ENCODE results near the gene STX1B. TPM values are rescaled to one million over a fixed set of nuclear protein-coding genes. Genes with fewer than 3 reads are reported as not detected.
"Not testable (repeated sequence)": the region's sequence is repeated elsewhere in the genome, so short reads cannot be mapped to it uniquely, and the experiment has no call there.

STX1B gene
- total RNA-seq, 3 donors from 2014 or later, result 1.6 to 2.6 (median 2.6) TPM

GRCh38 chr16:31023627-31024226 is 13.3 kb upstream of the STX1B start:
- intact Hi-C loops (cut with DNase I; ENCODE audit: low total_unique reads), result no loop called here
- Histone ChIP-seq H3K36me3 (no peaks in the 10 kb centered on the region), H3K27me3 (no peaks in the 10 kb centered on the region), H3K4me1 (no peaks in the 10 kb centered on the region), H3K9me3 (no peaks in the 10 kb centered on the region), H3K27ac (no peak overlapping the region), H3K4me3 (no peak overlapping the region)
- DNase-seq (ENCODE audit: low spot score in 2 of 2), result no peak
- TF ChIP-seq POLR2AphosphoS5 (IDR thresholded peaks at IDR 0.05) (no peak), POLR2A (IDR thresholded peaks at IDR 0.05) (no peak), CTCF (IDR thresholded peaks at IDR 0.05) (no peak)

DNA sequence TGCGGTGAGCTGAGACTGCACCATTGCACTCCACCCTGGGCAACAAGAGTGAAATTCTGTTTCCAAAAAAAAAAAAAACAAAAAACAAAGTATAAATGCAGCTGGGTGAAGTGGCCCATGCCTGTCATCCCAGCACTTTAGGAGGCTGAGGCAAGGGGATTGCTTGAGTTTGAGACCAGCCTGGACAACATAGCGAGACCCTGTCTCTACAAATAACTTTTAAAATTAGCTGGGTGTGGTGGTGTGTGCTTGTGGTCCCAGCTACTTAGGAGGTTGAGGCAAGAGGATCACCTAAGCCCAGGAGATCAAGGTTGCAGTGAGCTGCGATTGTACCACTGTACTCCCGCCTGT is 12.8 kb upstream of the STX1B start:
- Histone ChIP-seq H3K4me1 (no peaks in the 10 kb centered on the region), H3K4me3 (no peak overlapping the region), H3K36me3 (no peaks in the 10 kb centered on the region), H3K27me3 (no peaks in the 10 kb centered on the region), H3K27ac (no peak overlapping the region), H3K9me3 (no peaks in the 10 kb centered on the region)
- TF ChIP-seq POLR2A (IDR thresholded peaks at IDR 0.05) (no peak), CTCF (IDR thresholded peaks at IDR 0.05) (no peak), POLR2AphosphoS5 (IDR thresholded peaks at IDR 0.05) (no peak)
- DNase-seq (ENCODE audit: low spot score in 2 of 2), result no peak
- intact Hi-C loops (cut with DNase I; ENCODE audit: low total_unique reads), result no loop called here

GRCh38 chr16:31022544-31023251 is 12.3 kb upstream of the STX1B start:
- Histone ChIP-seq H3K9me3 (no peaks in the 10 kb centered on the region), H3K36me3 (no peaks in the 10 kb centered on the region), H3K4me3 (no peak overlapping the region), H3K4me1 (no peaks in the 10 kb centered on the region), H3K27ac (no peak overlapping the region), H3K27me3 (no peaks in the 10 kb centered on the region)
- no peak for DNase-seq (ENCODE audit: low spot score in 2 of 2)
- intact Hi-C loops (cut with DNase I; ENCODE audit: low total_unique reads), result no loop called here
- TF ChIP-seq POLR2AphosphoS5 (IDR thresholded peaks at IDR 0.05) (no peak), CTCF (IDR thresholded peaks at IDR 0.05) (no peak), POLR2A (IDR thresholded peaks at IDR 0.05) (no peak)

DNA sequence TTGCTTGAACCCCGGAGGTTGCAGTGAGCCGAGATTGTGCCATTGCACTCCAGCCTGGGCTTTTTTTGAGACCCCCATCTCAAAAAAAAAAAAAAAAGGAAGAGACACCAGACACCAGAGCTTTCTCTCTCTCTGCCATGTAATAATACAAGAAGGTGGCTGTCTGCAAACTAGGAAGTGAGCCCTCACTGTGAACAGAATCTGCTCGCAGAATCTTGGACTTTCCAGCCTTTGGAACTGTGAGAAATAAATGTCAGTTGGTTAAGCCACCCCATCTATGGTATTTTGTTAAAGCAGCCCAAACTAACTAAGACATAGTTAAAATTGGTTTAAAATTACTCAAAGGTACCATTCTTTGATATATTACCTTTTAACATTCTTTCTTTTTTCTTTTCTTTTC is 10.1 kb upstream of the STX1B start:
- H3K36me3 ChIP-seq, result no peaks in the 10 kb centered on the region
- H3K4me1 ChIP-seq, result no peaks in the 10 kb centered on the region
- TF ChIP-seq POLR2AphosphoS5 (IDR thresholded peaks at IDR 0.05), result no peak
- no peak overlapping the region for H3K27ac ChIP-seq
- H3K4me3 ChIP-seq, result no peak overlapping the region
- H3K9me3 ChIP-seq, result no peaks in the 10 kb centered on the region
- no peaks in the 10 kb centered on the region for H3K27me3 ChIP-seq
- intact Hi-C loops (cut with DNase I; ENCODE audit: low total_unique reads), result no loop called here
- no peak for DNase-seq (ENCODE audit: low spot score in 2 of 2)

DNA sequence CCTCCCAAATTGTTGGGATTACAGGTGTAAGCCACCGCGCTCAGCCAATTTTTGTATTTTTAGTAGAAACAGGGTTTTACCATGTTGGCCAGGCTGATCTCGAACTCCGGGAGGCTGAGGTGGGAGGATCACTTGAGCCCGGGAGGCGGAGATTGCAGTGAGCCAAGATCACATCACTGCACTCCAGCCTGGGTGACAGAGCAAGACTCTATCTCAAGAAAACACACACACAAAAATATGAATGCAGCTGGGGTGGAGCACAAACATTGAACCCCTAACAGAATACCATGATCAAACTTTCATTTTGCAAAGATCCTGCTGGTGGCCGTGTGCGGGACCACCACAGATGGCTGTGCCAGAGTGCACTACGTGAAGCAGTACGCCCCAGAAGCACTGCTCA is 7.3 kb upstream of the STX1B start:
- H3K9me3 ChIP-seq; intact Hi-C loops (cut with DNase I; ENCODE audit: low total_unique reads); DNase-seq (ENCODE audit: low spot score in 2 of 2); H3K36me3 ChIP-seq; H3K4me3 ChIP-seq; H3K27ac ChIP-seq; H3K4me1 ChIP-seq; H3K27me3 ChIP-seq: not testable (repeated sequence)

DNA sequence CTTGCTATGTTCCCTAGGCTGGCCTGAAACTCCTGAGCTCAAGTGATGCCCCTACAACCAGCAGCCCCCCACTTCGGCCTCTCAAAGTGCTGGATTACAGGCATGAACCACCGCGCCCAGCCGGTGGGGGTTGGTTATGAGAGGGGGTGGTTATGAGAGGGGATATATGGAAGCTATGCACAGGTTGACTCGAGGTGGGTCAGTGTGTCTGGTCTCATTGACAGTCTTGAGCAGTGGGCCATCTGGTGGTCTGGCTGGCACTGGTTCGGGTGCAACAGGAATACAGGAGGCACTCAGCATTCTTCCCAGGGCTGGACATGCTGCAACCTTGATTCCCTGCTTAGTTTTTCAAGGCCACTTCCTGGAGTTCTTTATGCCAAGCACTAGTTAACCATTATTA is 5.6 kb upstream of the STX1B start:
- no peak for TF ChIP-seq CTCF (IDR thresholded peaks at IDR 0.05)
- TF ChIP-seq POLR2A (IDR thresholded peaks at IDR 0.05), result no peak
- no peak for TF ChIP-seq POLR2AphosphoS5 (IDR thresholded peaks at IDR 0.05)
- H3K4me1 ChIP-seq, result no peaks in the 10 kb centered on the region
- intact Hi-C loops (cut with DNase I; ENCODE audit: low total_unique reads), result no loop called here
- no peak overlapping the region for H3K4me3 ChIP-seq
- no peak overlapping the region for H3K27ac ChIP-seq
- H3K27me3 ChIP-seq, result peaks cover 0 to 4% of the 10 kb centered on the region in 2 donors
- H3K36me3 ChIP-seq, result no peaks in the 10 kb centered on the region
- DNase-seq (ENCODE audit: low spot score in 2 of 2), result no peak
- H3K9me3 ChIP-seq, result no peaks in the 10 kb centered on the region

- H3K27me3 ChIP-seq; H3K27ac ChIP-seq; H3K36me3 ChIP-seq; intact Hi-C loops (cut with DNase I; ENCODE audit: low total_unique reads); H3K9me3 ChIP-seq; DNase-seq (ENCODE audit: low spot score in 2 of 2); H3K4me1 ChIP-seq; H3K4me3 ChIP-seq: not testable (repeated sequence)
Observed at GRCh38 chr16:31013292-31013691, 2.9 kb upstream of the STX1B start.

DNA sequence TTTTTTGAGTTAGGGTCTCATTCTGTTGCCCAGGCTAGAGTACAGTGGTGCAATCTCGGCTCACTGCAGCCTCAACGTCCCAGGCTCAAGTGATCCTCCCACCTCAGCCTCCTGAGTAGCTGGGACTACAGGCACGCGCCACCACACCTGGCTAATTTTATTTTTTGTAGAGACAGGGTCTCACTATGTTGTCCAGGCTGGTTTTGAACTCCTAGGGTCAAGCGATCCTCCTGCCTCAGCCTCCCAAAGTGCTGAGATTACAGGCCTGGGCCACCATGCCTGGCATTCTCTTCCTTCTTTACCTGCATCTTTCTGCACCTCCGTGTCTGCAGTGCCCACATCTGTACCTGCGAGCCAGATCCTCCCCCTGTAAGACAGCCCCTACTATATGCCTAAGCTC is 1.4 kb upstream of the STX1B start:
- H3K9me3 ChIP-seq; H3K4me3 ChIP-seq; H3K4me1 ChIP-seq; H3K36me3 ChIP-seq; H3K27ac ChIP-seq; intact Hi-C loops (cut with DNase I; ENCODE audit: low total_unique reads); H3K27me3 ChIP-seq; DNase-seq (ENCODE audit: low spot score in 2 of 2): not testable (repeated sequence)

Data from breast epithelium (tissue), 4 donors.